ENCODE measurements around the gene SLC27A5. TPM values are rescaled to one million over a fixed set of nuclear protein-coding genes. Genes with fewer than 3 reads are reported as not detected.

The SLC27A5 gene
- total and polyA plus RNA-seq, 2 of the 13 experiments (the other 11 are each of a cell fraction or from before 2014, with no cell fraction given) = 30.3 to 40.2 TPM

DNA sequence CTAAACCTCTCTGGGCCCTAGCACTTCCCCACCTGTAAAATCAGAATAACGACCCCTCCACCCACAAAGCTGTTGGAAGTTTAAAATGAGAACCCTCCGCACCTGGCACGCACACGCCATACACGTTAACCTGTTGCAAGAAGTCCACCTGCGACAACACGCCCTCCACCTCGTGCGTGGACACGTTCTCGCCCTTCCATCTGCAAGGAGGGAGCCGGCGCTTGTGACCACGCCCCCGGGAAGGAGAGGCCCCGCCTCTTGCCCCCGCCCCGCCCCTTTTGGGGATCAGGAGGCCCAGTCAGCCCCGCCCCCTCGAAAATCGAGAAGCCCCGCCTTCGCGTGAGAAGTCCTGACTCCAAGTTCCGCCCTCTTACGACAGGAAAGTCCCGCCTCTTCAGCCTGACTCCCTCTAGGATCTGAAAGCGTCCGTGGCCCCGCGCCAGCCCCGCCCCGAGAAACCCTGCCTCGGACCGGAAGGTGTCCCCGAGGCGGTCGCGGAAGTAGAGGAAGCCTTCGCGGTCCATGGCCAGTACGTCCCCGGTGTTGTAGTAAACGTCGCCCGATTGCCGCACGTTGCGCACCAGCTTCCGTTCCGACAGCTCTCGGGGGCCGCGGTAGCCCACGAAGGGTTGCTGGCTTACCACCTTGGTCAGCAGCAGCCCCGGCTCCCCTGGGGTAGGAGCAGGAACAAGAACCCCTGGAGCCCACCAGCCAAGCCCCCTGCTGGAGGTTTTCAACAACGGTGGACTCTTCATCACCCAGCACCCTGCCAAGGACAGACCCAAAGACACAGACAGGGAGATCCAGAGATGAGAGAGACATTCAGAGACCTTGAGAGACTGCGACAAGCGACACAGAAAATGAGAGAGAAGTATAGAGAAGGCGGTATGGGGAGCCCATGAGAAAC is 12.5 kb downstream of the SLC27A5 start (continued):
- TF ChIP-seq, protein P1, sequence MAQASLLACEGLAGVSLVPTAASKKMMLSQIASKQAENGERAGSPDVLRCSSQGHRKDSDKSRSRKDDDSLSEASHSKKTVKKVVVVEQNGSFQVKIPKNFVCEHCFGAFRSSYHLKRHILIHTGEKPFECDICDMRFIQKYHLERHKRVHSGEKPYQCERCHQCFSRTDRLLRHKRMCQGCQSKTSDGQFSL (CRISPR knock-in tag; IDR thresholded peaks at IDR 0.05) = no peak
- TF ChIP-seq NFIB (CRISPR knock-in tag; IDR thresholded peaks at IDR 0.05; ENCODE audit: borderline replicate concordance) = no peak

DNA sequence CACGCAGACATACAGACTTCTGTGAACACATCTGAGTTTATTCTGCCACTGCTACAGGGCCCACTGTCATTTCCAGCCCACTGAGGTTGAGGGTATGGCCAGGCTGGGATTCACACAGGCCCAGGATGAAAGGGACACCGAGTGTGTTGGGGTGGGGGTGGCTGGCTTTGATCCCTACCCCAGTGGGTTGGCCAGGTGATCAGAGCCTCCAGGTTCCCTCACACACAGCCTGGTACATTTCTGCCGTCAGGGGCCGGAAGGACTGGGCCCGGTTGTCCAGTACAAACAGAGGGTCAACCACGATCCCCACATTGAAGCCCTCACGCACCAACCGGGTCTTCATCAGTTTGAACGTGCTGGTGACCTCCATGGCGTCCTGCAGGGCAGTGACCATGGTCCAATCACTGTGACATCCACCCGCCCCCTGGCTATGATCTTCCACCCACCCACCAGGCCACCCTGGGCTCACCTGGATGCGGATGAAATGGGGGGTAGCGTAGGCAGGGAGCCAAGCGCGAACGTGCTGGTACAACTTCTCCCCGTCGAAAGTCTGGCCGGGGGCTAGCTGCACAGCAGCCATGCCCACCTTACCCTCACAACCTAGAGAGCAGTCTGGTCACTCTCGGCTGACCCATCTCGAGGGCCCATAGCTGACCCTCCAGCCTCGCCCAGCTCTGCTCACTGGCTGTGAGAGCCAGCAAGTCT is 13.3 kb downstream of the SLC27A5 start:
- ChIA-PET CTCF (ENCODE audit: low intra/inter-chr PET ratio, low total read pairs) (no interaction called here), POLR2A (interaction anchor here (1.2 to 3.6 kb wide), 5 partner anchors 13 to 136 kb away, joined by 3 to 44 read pairs (median 6); partner anchors contain the start of genes RPS5, SLC27A5, ZBTB45 and ZNF497)
- H3K4me3 ChIP-seq (replicated peaks in 1 of 3; ENCODE audit: insufficient read depth in 1 of 3, low read depth in 2 of 3, low read length in 3 of 3) = peak overlapping the region; percentile 58 to 87 (median 74)
- no peaks in the 10 kb centered on the region for H3K36me3 ChIP-seq (replicated peaks in 1 of 2; ENCODE audit: control insufficient read depth in 1 of 2, insufficient read depth in 2 of 2, low read length in 2 of 2)
- H3K9ac ChIP-seq (ENCODE audit: insufficient read depth, low read depth, low read length) = peak overlapping the region; percentile 70
- H2AFZ ChIP-seq (ENCODE audit: low read length) = no peak overlapping the region
- 43% methylated on average over 11 of the region's 22 CpGs for WGBS (ENCODE audit: low lambda C conversion rate)
- H3K27me3 ChIP-seq (ENCODE audit: control insufficient read depth in 1 of 2, insufficient read depth in 2 of 2, low read length in 2 of 2) = no peaks in the 10 kb centered on the region; a peak in 1 of 5 replicates
- FAIRE-seq (no peak), DNase-seq (ENCODE audit: low spot score) (no peak), ATAC-seq (peak; percentile 16)
- TSS peak; percentile 79 for BruUV-seq (replicated peaks)
- H4K20me1 ChIP-seq (ENCODE audit: insufficient read depth, low read length) = no peaks in the 10 kb centered on the region
- intact Hi-C loops (cut with micrococcal nuclease; ENCODE audit: unreplicated experiment) = loop anchor here (2.0 kb wide), 1 partner anchor 20 kb away; the partner anchor contains the start of gene ZBTB45
- H3K79me2 ChIP-seq (ENCODE audit: insufficient read depth, low read length) = peaks cover 17% of the 10 kb centered on the region
- peak overlapping the region; percentile 46 for H3K27ac ChIP-seq (ENCODE audit: extremely low read length, insufficient read depth, low read length)
- H3K9me3 ChIP-seq (ENCODE audit: low read length) = no peaks in the 10 kb centered on the region
- peaks cover 37% of the 10 kb centered on the region for H3K4me1 ChIP-seq (ENCODE audit: insufficient read depth, low read length)
- H3K4me2 ChIP-seq (ENCODE audit: low read depth, low read length) = peak overlapping the region; percentile 81
- in situ Hi-C loops (cut with HindIII; ENCODE audit: extremely low pct_ligation_motif_present, low pct_unique_long_range_greater_than_20kb) = no loop called here
- TF ChIP-seq ZBTB38 (CRISPR knock-in tag; IDR thresholded peaks at IDR 0.05) = peak; percentile 75; the same call in 1 of the 2 replicates
- TF ChIP-seq ZNF160 (CRISPR knock-in tag; IDR thresholded peaks at IDR 0.05) = peak; percentile 9; the same call in 1 of the 2 replicates
- TF ChIP-seq ZNF296 (CRISPR knock-in tag; conservative IDR thresholded peaks at IDR 0.05) = peak; percentile 57; the same call in 1 of the 2 replicates
- 0 out of 2 replicates have a peak, but pooled peaks have one; percentile 43 for TF ChIP-seq DNMT1 (CRISPR knock-in tag; IDR thresholded peaks at IDR 0.05)
- peak; percentile 82; the same call in 1 of the 2 replicates for TF ChIP-seq ZNF768 (CRISPR knock-in tag; IDR thresholded peaks at IDR 0.05)
- TF ChIP-seq, protein P2, sequence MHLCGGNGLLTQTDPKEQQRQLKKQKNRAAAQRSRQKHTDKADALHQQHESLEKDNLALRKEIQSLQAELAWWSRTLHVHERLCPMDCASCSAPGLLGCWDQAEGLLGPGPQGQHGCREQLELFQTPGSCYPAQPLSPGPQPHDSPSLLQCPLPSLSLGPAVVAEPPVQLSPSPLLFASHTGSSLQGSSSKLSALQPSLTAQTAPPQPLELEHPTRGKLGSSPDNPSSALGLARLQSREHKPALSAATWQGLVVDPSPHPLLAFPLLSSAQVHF (CRISPR knock-in tag; IDR thresholded peaks at IDR 0.05) = 0 out of 2 replicates have a peak, but pooled peaks have one; percentile 6
- 0 out of 2 replicates have a peak, but pooled peaks have one; percentile 48 for TF ChIP-seq ZNF354B (CRISPR knock-in tag; IDR thresholded peaks at IDR 0.05)
- TF ChIP-seq ZNF777 (CRISPR knock-in tag; IDR thresholded peaks at IDR 0.05) = peak; percentile 46; the same call in 1 of the 2 replicates
- TF ChIP-seq ZNF839 (CRISPR knock-in tag; IDR thresholded peaks at IDR 0.05; ENCODE audit: borderline replicate concordance) = 0 out of 2 replicates have a peak, but pooled peaks have one; percentile 57
- TF ChIP-seq, protein P3, sequence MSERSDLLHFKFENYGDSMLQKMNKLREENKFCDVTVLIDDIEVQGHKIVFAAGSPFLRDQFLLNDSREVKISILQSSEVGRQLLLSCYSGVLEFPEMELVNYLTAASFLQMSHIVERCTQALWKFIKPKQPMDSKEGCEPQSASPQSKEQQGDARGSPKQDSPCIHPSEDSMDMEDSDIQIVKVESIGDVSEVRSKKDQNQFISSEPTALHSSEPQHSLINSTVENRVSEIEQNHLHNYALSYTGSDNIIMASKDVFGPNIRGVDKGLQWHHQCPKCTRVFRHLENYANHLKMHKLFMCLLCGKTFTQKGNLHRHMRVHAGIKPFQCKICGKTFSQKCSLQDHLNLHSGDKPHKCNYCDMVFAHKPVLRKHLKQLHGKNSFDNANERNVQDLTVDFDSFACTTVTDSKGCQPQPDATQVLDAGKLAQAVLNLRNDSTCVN (CRISPR knock-in tag; IDR thresholded peaks at IDR 0.05; ENCODE audit: borderline replicate concordance) = 0 out of 2 replicates have a peak, but pooled peaks have one; percentile 45
- TF ChIP-seq ZNF543 (CRISPR knock-in tag; IDR thresholded peaks at IDR 0.05) = peak; percentile 94
- TF ChIP-seq ZNF274 (CRISPR knock-in tag; IDR thresholded peaks at IDR 0.05) = 0 out of 2 replicates have a peak, but pooled peaks have one; percentile 11
- TF ChIP-seq ZFP62 (CRISPR knock-in tag; IDR thresholded peaks at IDR 0.05) = no peak
- TF ChIP-seq KLF6 (CRISPR knock-in tag; IDR thresholded peaks at IDR 0.05) = no peak
- TF ChIP-seq, protein P4, sequence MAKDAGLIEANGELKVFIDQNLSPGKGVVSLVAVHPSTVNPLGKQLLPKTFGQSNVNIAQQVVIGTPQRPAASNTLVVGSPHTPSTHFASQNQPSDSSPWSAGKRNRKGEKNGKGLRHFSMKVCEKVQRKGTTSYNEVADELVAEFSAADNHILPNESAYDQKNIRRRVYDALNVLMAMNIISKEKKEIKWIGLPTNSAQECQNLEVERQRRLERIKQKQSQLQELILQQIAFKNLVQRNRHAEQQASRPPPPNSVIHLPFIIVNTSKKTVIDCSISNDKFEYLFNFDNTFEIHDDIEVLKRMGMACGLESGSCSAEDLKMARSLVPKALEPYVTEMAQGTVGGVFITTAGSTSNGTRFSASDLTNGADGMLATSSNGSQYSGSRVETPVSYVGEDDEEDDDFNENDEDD (CRISPR knock-in tag; IDR thresholded peaks at IDR 0.05; ENCODE audit: borderline replicate concordance) = no peak

Measured in HepG2 (cell line).